ENCODE data around the gene FRMD5.
A peak's percentile ranks its signal among the peaks of the same experiment; 100 is the strongest.
"Not testable (repeated sequence)": the region's sequence is repeated elsewhere in the genome, so short reads cannot be mapped to it uniquely, and the experiment has no call there.

The FRMD5 gene

DNA sequence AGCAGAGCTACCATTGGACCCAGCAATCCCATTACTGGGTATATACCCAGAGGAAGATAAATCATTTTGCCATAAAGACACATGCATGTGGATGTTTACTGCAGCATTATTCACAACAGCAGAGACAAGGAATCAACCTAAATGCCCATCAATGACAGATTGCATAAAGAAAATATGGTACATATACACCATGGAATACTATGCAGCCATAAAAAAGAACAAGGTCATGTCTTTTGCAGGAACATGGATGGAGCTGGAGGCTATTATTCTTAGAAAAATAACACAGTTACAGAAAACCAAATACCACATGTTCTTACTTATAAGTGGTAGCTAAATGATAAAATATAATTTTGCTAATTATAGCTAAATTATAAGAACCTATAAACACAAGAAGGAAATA, 162.3 kb downstream of the FRMD5 start:
- DNase-seq (ENCODE audit: low spot score), result not testable (repeated sequence)

DNA sequence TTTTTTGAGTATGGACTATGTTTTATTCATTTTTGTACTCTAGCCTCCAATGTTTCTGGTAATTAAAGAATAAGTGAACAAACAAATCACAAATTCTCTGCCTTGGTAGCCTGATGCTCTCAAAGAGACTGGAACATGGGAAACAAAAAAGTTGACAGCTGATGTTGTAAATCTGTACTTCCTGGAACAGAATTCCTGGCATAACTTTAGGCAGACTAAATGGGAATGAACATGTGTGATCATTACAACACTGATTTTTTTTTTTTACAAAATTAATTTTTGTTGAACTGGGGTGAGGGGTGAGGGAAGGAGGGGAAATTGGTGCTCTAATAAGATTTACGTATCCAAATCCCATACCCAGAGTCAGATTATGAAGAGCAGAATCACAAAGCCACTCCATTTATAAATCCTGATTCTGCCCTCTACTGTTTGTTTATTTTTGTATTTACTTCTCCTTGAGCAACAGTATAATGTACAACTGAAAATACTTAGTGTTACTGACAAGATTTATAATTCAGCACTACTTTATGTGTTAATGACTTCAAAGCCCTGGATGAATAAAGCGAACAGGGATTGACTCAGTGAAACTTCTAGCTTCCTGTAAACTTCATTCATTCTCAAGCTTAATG, 165.0 kb downstream of the FRMD5 start:
- DNase-seq (ENCODE audit: low spot score), result no peak

DNA sequence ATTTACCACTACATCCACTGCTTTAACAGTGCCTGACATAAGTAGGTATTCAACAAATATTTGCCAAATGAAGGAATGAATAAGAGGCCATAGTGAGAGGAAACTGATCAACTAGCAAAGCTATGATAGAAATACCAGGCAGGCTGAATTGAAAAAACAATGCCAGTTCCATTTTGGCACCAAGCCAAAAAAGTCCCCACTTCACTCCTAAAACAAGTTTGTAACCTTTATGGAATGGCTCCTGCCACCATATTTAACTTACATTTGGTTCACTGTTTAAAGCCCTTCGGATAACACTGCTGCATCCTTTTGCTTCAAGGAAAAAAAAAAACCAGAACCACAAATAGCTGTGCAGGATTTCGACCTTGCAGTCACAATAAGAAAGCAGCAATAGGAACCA, 166.1 kb downstream of the FRMD5 start:
- DNase-seq (ENCODE audit: low spot score), result no peak

- DNase-seq (ENCODE audit: low spot score), result no peak
These were observed 166.7 kb downstream of the FRMD5 start for GRCh38 chr15:44028349-44028748.

- no peak for DNase-seq (ENCODE audit: low spot score)
These were observed 170.9 kb downstream of the FRMD5 start for GRCh38 chr15:44024155-44024554.

DNA sequence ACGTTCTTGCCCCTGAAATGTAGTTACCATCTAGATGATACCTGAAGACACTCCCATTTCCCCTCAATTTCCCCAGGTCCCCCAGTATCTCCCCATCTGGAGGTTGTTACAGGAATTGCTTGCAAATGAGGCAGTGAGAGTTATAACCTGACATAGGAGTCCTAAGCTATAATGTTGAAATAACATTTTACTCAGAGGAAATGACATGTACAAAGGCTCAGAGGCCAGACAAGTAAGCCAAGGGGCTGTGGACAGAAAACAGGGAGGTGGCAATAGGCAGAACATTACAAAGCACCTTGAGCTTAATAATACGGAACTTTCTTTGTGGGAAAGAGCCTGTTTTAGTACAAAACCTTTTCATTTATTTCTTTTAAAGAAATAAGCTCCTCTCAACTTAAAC, 171.9 kb downstream of the FRMD5 start:
- DNase-seq (ENCODE audit: low spot score), result no peak

GRCh38 chr15:44018151-44018550, 176.9 kb downstream of the FRMD5 start:
- DNase-seq (ENCODE audit: low spot score), result no peak

DNA sequence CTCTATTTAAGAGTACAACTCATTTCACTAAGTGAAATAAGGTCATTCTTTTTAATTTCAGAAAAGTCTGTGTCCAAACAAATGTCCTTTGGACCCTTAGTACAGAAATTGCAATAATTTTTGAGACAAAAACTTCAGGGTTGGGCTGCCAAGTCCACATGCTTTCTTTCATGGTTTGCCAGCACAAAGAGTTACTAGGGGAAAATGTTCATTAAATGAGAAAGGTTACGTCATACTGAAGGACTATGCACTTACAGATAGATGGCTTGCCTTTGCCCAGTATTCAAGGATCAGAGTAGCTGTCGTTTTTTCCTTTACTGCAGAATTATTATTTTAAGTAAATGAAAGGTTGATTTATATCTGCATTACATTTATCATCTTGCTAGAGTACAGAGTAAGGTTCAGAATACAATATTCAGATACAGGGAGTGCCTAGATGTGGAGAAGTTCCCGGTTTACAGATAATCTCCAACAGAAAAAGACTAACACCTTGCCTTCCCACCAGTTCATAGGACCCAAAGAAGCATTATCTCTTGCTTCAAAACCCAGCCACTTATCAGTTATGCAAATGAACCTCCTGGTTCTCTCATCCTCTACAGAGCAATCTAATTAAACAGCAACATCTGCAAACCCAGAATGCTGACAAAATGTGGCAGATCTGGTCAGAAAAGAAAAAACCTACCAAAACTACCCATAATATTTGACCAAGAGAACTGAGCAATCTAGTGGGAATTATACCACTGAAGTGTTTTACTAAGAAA, 179.3 kb downstream of the FRMD5 start:
- no peak for DNase-seq (ENCODE audit: low spot score)

DNA sequence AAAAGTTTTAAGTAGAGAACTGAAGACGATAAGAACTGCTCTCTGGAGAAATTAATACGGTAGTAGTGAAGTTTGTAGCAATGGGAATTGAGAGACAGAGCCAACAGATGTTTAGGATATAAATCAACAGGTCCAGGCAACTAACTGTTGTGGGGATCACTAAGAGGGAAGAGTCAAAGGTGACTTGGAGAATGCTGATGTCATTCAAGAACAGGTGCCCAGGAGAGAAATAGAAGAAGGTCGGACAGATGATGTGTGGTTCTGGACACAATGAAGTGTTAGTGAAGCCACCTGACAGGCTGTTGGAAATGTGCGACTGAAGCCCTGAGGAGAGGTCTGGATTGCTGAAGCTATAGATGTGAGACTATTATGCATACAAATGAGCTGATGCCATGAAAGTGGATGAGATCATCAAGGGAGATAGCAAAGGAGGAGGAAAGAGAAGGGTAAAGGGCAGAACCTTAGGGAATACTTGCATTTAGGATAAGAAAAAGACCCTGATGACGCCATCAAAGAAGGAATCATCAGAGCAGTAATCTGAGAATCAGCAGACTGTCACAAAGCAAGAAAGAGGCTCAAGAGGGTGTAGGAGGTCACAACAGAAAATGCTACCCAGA, 183.7 kb downstream of the FRMD5 start:
- DNase-seq (ENCODE audit: low spot score), result no peak

DNA sequence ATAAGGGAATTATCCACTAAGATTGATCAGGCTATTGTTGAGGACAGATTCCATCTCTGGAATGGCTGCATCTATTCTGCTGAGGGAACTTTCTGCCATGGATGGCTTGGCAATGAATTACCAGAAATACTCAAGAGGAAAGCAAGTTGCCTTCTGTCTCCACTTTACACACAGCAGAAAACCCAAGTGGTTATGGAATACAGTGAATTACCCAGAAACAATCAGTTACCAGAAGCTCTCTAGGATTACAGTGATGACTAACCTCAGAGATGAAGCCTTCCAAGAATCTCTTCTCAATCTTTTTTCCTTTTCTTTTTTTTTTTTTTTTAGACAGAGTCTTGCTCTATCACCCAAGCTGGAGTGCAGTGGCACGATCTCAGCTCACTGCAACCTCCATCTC, 185.0 kb downstream of the FRMD5 start:
- DNase-seq (ENCODE audit: low spot score), result no peak

- DNase-seq (ENCODE audit: low spot score), result no peak
These were observed 186.0 kb downstream of the FRMD5 start for GRCh38 chr15:44009038-44009437.

DNA sequence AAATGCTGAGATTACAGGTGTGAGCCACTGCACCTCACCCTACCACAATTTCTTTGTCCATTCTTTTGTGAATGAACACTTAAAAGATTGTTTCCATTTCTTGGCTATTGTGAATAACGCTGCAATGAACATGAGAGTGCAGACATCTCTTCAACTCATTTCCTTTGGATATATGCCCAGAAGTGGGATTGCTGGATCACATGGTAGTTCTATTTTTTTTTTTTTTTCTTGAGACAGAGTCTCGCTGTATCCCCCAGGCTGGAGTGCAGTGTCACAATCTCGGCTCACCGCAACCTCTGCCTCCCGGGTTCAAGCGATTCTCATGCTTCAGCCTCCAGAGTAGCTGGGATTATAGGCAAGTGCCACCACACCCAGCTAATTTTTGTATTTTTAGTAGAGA, 194.8 kb downstream of the FRMD5 start:
- not testable (repeated sequence) for DNase-seq (ENCODE audit: low spot score)

GRCh38 chr15:43998607-43999006, 196.5 kb downstream of the FRMD5 start:
- no peak for DNase-seq (ENCODE audit: low spot score)

DNA sequence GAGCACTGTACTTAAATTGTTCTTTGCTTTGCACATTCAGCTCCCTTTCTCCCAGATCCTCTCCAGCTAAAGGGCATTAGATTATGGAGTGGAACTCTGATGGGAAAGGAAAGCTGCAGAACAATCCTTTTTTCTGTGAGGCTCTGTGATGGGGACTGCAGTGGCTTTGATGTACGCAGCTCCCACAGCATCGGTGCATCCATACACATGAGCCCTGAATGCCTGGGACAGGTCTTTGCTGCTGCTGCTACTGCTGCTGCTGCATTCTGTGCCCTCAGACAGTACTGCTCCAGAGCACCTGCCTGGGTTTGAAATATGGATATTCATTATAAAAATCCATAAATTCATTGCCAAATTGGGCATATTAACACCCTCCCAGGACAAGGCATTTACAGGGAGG, 203.9 kb downstream of the FRMD5 start:
- DNase-seq (ENCODE audit: low spot score), result no peak

DNA sequence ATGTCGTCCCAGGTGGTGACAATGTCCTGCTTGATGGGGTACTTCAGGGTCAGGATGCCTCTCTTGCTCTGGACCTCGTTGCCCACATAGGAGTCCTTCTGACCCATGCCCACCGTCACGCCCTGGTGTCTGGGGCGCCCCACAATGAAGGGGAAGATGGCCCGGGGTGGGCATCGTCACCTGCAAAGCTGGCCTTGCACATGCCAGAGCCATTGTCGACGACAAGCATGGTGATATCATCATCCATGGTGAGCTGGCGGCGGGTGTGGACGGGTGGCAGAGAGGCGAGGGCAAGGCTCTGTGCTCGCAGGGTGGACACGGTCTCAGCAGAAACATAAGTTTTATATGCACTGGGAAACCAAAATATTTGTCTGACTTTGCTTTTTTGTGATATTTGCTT, 205.1 kb downstream of the FRMD5 start:
- DNase-seq (ENCODE audit: low spot score), result no peak

DNA sequence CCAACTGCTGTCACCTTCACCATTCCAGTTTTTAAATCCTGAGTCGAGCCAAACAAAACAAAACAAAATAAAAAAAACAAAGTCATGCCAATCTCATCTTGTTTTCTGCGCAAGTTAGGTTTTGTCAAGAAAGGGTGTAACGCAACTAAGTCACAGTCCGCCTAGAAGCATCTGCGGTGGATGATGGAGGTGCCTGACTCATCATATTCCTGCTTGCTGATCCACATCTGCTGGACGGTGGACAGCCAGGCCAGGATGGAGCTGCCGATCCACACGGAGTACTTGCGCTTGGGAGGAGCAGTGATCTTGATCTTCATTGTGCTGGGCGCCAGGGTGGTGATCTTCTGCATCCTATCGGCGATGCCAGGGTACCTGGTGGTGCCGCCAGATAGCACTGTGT, 206.2 kb downstream of the FRMD5 start:
- no peak for DNase-seq (ENCODE audit: low spot score)

- DNase-seq (ENCODE audit: low spot score), result no peak
These were observed 207.1 kb downstream of the FRMD5 start for GRCh38 chr15:43987924-43988323.

- peak; percentile 20 for DNase-seq (ENCODE audit: low spot score)
These were observed 208.9 kb downstream of the FRMD5 start for GRCh38 chr15:43985976-43986680.

- DNase-seq (ENCODE audit: low spot score), result no peak
These were observed 213.5 kb downstream of the FRMD5 start for GRCh38 chr15:43981576-43981975.

DNA sequence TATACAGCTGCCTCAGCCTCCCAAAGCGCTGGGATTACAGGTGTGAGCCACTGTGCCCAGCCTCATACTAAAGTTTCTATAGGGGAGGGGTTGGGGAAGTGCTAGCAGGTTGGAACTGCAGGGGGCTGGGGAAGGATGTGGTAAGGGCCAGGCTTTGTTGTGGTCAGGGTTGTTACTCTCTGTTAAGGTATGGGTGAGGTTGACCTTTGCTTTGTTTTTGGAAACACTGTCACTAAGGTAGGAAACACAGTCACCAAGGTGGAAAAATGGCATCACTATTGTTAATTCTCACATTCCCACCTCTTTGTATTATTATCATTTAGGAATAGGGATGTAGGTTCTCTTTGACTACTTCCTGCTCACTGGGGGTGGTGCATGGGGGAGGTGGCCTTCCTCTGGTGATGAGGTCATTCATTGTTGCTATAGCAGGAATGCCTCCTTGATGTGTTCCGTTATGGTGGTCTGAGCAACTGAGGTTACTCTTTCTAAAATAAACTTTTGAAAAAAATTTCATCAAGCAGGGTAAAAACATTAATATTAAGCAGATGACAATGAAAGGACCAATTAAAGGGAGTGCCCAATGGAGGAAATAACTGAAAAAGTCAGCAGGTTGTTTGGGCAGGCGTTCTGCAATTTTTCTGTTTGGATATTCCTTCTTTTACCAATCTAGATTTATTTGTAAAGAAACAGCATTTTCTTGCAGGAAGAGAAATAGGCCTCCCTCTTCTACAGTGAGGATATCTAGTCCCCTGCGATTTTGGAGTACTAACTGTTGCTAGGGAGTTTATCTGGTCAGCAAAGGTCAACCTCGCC, 217.8 kb downstream of the FRMD5 start:
- DNase-seq (ENCODE audit: low spot score), result no peak

DNA sequence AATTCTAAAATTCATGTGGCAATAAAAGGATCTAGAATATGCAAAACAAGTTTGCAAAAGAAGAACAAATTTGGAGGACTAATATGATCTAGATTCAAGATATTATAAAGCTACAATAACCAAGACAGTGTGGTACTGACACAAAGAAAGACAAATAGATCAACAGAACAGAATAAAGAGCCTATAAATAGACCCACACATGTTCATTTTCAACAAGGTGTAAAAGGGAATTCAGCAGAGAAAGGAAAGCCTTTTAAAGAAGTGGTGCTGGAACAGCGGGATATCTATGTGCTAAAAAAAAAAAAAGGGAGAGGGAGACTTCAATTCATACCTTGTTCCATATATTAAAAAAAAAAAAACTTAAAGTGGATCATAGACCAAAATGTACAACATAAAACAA, 219.3 kb downstream of the FRMD5 start:
- DNase-seq (ENCODE audit: low spot score), result no peak

GRCh38 chr15:43975326-43975725, 219.7 kb downstream of the FRMD5 start:
- DNase-seq (ENCODE audit: low spot score), result no peak

Measured in germinal center (tissue), 1 donor.